Activated T-helper 2 cell treated with anti-CD3 and anti-CD28 coated beads, Interferon-gamma antibody, Interleukin-2, Interleukin-4, amounts not matched to agents 10 μg/mL and 5 μg/mL and 100 μg/mL, durations not matched to agents 14 hours and 24 hours and 36 hours (primary cell): ENCODE data around the gene CT45A8. TPM values are rescaled to one million over a fixed set of nuclear protein-coding genes. Genes with fewer than 3 reads are reported as not detected.

Experiments used
- total RNA-seq: library from RNA; stranded (reverse); gene quantifications from 2 replicates; pipeline ENCODE4 v1.2.3, GENCODE V29; 2022

The CT45A8 gene
- total RNA-seq, 1 donor from 2014 or later = not detected

Other genes with a start within 250 kb of the CT45A8 start
- gene CT45A1, start 140.9 kb downstream of the CT45A8 start, total RNA-seq = not detected in 2 replicates
- gene CT45A3, start 86.3 kb downstream of the CT45A8 start, total RNA-seq = not detected in 2 replicates
- gene CT45A5, start 69.0 kb downstream of the CT45A8 start, total RNA-seq = not detected in 2 replicates
- gene CT45A6, start 51.8 kb downstream of the CT45A8 start, total RNA-seq = not detected in 2 replicates
- gene CT45A2, start 34.5 kb downstream of the CT45A8 start, total RNA-seq = not detected in 2 replicates
- not detected in 2 replicates for gene CT45A7, start 17.3 kb downstream of the CT45A8 start, total RNA-seq
- not detected in 2 replicates for gene CT45A9, start 17.3 kb upstream of the CT45A8 start, total RNA-seq
- not detected in 2 replicates for gene CT45A10, start 38.9 kb upstream of the CT45A8 start, total RNA-seq
- gene SAGE1, start 39.2 kb upstream of the CT45A8 start, total RNA-seq = not detected in 2 replicates
- gene MMGT1, start 119.5 kb upstream of the CT45A8 start, total RNA-seq = 24.0 and 24.6 TPM in 2 replicates
- gene SLC9A6, start 130.9 kb upstream of the CT45A8 start, total RNA-seq = 10.5 and 10.7 TPM in 2 replicates